NOMO-1 treated with dmso at 0.1 percent for 144 hours (cell line): ENCODE measurements around the gene FHDC1.

ENCODE experiments used
- DNase-seq: peaks from one replicate; lab custom pipeline; 2025; ENCODE audit not compliant: unreplicated experiment; lab: John Stamatoyannopoulos, UW

Gene FHDC1

DNA sequence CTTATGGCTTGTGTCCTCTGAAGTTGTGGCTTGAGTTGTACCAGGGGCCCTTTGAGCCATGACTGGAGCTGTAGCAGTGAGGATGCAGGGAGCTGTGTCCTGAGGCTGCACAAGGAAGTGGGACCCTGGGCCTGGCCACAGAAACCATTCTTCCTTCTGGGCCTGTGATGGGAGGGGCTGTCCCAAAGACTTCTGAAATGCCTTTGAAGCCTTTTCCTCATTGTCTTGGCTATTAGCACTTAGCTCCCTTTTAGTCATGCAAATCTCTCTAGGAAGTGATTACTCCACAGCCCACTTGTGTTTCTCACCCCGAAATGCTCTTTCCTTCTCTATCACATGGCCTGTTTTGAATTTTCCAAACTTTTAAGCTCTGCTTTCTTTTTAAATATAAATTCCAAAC is 92.4 kb downstream of the FHDC1 start:
- DNase-seq = no peak
